SU-DHL-6 (cell line): ENCODE data around the gene ZMAT3.

Experiments used
- H2AFZ ChIP-seq: fragments of 200-600 bp; sonication (generic); 2 replicates; pipeline ENCODE4 v1.6.1; 2014; ENCODE audit warnings: low read depth, mild to moderate bottlenecking, moderate library complexity, mixed read lengths, antibody characterized with exemption, low read length; ENCODE audit not compliant: severe bottlenecking
- H3F3A ChIP-seq: fragments of 200-600 bp; shearing (Covaris generic); 2 replicates; pipeline ENCODE4 v1.6.0; 2016; ENCODE audit warnings: antibody characterized with exemption, mild to moderate bottlenecking; ENCODE audit not compliant: insufficient read depth
- H3K27ac ChIP-seq: fragments of 200-600 bp; sonication (generic); 2 replicates; pipeline ENCODE4 v1.5.1; 2016; ENCODE audit warnings: low read depth, mild to moderate bottlenecking, low read length, moderate library complexity, mixed read lengths
- H3K27me3 ChIP-seq: fragments of 200-600 bp; sonication (generic), shearing (Covaris generic); 2 replicates; pipeline ENCODE4 v1.6.0; 2014; ENCODE audit warnings: mild to moderate bottlenecking, low read length
- H3K36me3 ChIP-seq: fragments of 200-600 bp; sonication (generic); 2 replicates; pipeline ENCODE4 v1.6.1; 2014; ENCODE audit warnings: mild to moderate bottlenecking, low read length, mixed read lengths
- H3K4me2 ChIP-seq: fragments of 300-600, 200-600 bp; shearing (Covaris generic), sonication (generic); 2 replicates; pipeline ENCODE4 v1.6.0; 2014; ENCODE audit warnings: low read length, low read depth, mild to moderate bottlenecking; ENCODE audit not compliant: poor library complexity, severe bottlenecking
- H3K4me3 ChIP-seq: fragments of 200-600 bp; sonication (generic); 2 replicates; pipeline ENCODE4 v1.5.1; 2014; ENCODE audit warnings: antibody characterized with exemption, low read length, mild to moderate bottlenecking, mixed read lengths; ENCODE audit not compliant: insufficient read depth, poor library complexity, severe bottlenecking
- H3K79me2 ChIP-seq: fragments of 200-600 bp; sonication (generic); 2 replicates; pipeline ENCODE4 v1.6.1; 2014; ENCODE audit warnings: mild to moderate bottlenecking, low read length, moderate library complexity; ENCODE audit not compliant: insufficient read depth
- H3K9ac ChIP-seq: fragments of 200-600 bp; sonication (generic); 2 replicates; pipeline ENCODE4 v1.7.0; 2014; ENCODE audit warnings: mild to moderate bottlenecking, low read length
- H3K9me2 ChIP-seq: fragments of 200-600 bp; sonication (generic); replicated peaks from 2 replicates; pipeline ENCODE4 v1.6.1; 2014; ENCODE audit warnings: low read length; ENCODE audit not compliant: insufficient read depth
- H3K9me3 ChIP-seq: fragments of 200-600 bp; sonication (generic); 2 replicates; pipeline ENCODE4 v1.6.1; 2014; ENCODE audit warnings: low read length, mixed read lengths; ENCODE audit not compliant: insufficient read depth
- H4K20me1 ChIP-seq: fragments of 200-600 bp; sonication (generic); 2 replicates; pipeline ENCODE4 v1.6.1; 2014; ENCODE audit warnings: low read depth, mild to moderate bottlenecking, antibody characterized with exemption, low read length, moderate library complexity, mixed read lengths
- CTCF ChIP-seq: fragments of 200-600 bp; sonication (generic); IDR thresholded peaks from one replicate; pipeline ENCODE4 v1.5.1; 2017; ENCODE audit warnings: antibody characterized with exemption, mild to moderate bottlenecking, low read length, moderate library complexity; ENCODE audit not compliant: insufficient read depth, poor library complexity, severe bottlenecking
- EZH2phosphoT487 ChIP-seq: fragments of 200-600 bp; sonication (generic), shearing (Covaris generic); conservative IDR thresholded peaks from 2 replicates; pipeline ENCODE4 v1.6.1; 2018; ENCODE audit warnings: mild to moderate bottlenecking, antibody characterized with exemption, low read length, moderate library complexity, mixed read lengths

Gene ZMAT3

GRCh38 chr3:179081885-179082284 lies 10.3 kb upstream of the ZMAT3 start:
- Histone ChIP-seq H4K20me1 (no peaks in the 10 kb centered on the region), H3K79me2 (no peaks in the 10 kb centered on the region), H3K36me3 (no peaks in the 10 kb centered on the region), H3K9me2 (no peaks in the 10 kb centered on the region), H3K27me3 (no peaks in the 10 kb centered on the region), H3K4me3 (no peak overlapping the region), H2AFZ (no peak overlapping the region), H3K4me2 (no peak overlapping the region), H3K9ac (no peak overlapping the region), H3F3A (no peaks in the 10 kb centered on the region), H3K9me3 (no peaks in the 10 kb centered on the region), H3K27ac (no peak overlapping the region)
- TF ChIP-seq EZH2phosphoT487 (no peak), CTCF (no peak)

GRCh38 chr3:179079537-179079936 lies 7.9 kb upstream of the ZMAT3 start:
- Histone ChIP-seq H3K4me2 (no peak overlapping the region), H3K4me3 (no peak overlapping the region), H3K36me3 (no peaks in the 10 kb centered on the region), H3K9me2 (no peaks in the 10 kb centered on the region), H3K27ac (no peak overlapping the region), H3F3A (no peaks in the 10 kb centered on the region), H3K9me3 (no peaks in the 10 kb centered on the region), H3K9ac (no peak overlapping the region), H2AFZ (peak overlapping the region; percentile 56), H4K20me1 (no peaks in the 10 kb centered on the region), H3K27me3 (no peaks in the 10 kb centered on the region), H3K79me2 (no peaks in the 10 kb centered on the region)
- TF ChIP-seq CTCF: no peak
- TF ChIP-seq EZH2phosphoT487: no peak

- no peaks in the 10 kb centered on the region for H3K79me2 ChIP-seq
- no peaks in the 10 kb centered on the region for H3K9me2 ChIP-seq
- H3K27me3 ChIP-seq: no peaks in the 10 kb centered on the region
- H3K4me3 ChIP-seq: no peak overlapping the region
- H3K27ac ChIP-seq: no peak overlapping the region
- TF ChIP-seq CTCF (no peak), EZH2phosphoT487 (no peak)
- no peaks in the 10 kb centered on the region for H4K20me1 ChIP-seq
- no peak overlapping the region for H3K9ac ChIP-seq
- H3K4me2 ChIP-seq: no peak overlapping the region
- H3F3A ChIP-seq: no peaks in the 10 kb centered on the region
- H3K9me3 ChIP-seq: no peaks in the 10 kb centered on the region
- H2AFZ ChIP-seq: no peak overlapping the region
- H3K36me3 ChIP-seq: no peaks in the 10 kb centered on the region
Measured at GRCh38 chr3:179076243-179077027, 4.8 kb upstream of the ZMAT3 start.
